HG03039 (cell line): ENCODE results near the gene TBPL2.
"Not testable (repeated sequence)": the region's sequence is repeated elsewhere in the genome, so short reads cannot be mapped to it uniquely, and the experiment has no call there.

Experiments
- ATAC-seq: cut with Tn5 transposase; IDR thresholded peaks from one replicate; pipeline ENCODE4 v1.9.1; 2021; ENCODE audit warnings: mild to moderate bottlenecking, moderate library complexity; ENCODE audit not compliant: unreplicated experiment

The TBPL2 gene

DNA sequence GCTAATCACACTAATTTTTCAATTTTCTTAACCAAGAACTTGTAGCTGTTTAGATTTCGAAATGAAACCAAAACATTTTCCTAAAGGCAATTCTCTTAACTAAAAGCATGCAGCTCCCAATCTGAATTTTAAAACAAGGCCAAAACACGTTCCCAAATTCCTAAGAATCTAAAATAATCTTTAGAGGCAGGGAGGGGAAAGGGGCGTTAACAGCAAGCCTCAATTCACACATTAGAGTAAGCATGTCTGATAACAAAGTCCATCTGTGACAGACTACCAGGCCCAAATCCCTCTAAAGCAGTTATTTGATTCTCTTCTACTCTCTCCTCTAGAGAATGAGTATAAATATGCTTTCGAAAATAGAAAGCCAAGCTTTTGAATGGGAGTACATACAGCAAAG, 29.5 kb downstream of the TBPL2 start:
- ATAC-seq: no peak

DNA sequence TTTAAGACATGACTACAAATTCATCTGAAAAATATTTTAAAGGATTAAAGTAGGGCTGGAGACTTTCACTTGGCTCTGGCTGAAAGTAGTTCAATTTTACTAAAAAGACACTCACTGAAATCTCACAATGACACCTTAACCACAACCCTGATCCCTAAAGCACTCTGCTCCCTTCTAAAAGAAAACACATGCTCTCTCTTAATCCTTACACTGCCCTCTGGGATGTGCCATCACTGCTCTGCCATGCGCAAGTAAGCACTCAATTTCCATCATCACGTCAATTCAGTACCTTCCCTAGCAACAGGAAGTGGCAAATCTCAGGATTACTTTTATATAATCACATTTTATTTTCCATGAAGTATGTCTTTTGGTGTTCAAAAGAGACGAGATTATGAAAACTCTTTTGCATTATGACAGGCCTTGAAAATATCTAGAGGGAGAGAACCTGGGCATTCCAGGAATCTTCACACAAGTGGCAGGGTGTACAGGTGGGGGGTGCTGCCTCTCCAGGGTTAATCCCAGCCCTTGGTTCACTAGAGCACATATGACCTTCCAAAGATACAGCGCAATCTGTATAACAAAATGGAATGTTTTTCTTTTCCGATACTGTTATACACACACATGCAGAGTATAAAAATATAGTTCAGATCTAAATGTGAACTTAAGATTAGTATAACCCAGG, 36.1 kb downstream of the TBPL2 start:
- no peak for ATAC-seq

DNA sequence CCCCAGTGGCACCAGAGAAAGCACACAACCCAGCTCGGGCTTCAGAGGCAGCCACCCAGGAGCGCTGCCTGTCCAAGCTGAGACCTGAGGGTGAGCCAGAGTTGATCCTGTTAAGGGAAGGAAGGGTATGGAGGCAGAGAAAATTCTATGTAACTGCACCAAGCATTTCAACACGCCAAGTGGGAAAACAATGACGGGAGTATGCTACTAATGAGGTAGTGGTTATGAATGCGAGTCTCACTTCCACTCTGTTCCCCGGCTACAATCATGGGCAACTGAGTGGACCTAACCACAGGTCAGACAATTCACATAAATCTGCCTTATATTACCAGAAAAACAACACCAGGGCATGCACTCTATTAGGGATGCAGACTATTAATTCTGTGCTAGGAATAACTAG, 38.7 kb downstream of the TBPL2 start:
- no peak for ATAC-seq

DNA sequence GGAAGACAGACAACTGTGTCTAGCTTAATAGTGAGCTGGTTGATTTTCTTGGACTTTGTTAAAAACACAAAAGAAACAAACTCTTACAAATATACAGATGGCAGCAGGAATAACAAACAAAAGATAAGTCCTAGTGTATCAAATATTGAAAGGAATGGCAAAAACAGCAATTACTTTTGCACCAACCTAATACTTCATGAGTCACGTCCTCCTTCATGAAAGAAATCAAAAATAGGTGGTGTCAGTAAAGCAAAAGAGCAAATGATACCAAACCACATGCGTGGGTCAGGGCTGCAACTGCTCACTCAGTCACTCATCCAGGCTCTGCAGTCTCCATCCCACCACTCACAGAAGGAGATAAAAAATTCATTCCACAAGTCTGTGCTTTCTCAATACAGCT, 40.6 kb downstream of the TBPL2 start:
- ATAC-seq: no peak

DNA sequence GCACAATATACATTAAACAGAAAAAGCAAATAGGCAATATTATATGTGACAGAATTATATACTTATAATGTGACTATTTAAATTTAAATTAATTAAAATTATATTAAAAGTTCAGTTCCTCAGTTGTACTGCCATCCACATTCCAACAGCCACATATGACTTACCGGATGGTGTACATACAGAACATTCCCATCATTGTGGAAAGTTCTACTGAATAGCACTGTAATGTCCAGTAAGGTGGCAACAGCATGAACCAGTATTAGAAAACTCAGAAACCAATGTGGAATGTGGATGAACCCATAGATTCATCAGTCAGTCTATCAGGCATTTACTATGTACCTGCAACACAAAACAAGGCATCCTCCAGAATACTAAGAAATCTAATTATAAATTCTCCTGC, 41.2 kb downstream of the TBPL2 start:
- no peak for ATAC-seq

DNA sequence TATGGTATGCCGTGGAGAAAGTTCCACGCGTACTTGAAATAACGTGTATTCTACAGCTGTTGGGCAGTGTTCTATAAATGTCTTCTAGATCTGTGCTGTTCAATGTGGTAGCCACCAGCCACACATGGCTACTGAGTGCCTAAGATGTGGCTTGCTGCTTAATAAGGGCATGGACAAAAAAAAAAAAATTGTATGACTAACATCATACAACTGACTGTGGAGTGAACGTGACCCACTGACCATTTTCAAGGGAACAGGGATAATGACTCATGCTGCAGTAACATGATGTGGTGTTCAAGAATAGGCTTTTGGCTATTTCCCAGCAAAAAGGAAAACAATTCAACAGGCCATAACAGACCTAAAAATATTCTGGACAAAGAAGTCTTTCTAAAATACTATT, 41.7 kb downstream of the TBPL2 start:
- ATAC-seq: no peak

DNA sequence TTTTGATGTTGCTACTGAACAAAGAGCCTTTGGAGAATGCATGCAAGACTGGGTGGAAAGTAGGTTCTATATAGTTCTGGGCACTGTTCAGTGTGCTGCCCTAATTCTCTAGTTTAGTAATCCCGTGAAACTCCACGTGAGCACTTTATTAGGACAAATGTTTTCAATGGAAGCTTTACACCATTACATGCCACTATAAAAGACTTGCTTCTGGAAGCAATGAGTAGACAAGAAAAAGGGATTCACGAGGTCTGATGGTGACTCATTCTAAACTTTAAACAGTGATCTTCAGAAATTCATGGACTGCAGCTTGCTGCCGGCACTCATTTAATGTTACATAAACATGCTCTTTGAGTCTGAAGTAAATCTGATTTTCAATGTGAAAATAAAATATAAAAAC, 51.1 kb downstream of the TBPL2 start:
- ATAC-seq: no peak

DNA sequence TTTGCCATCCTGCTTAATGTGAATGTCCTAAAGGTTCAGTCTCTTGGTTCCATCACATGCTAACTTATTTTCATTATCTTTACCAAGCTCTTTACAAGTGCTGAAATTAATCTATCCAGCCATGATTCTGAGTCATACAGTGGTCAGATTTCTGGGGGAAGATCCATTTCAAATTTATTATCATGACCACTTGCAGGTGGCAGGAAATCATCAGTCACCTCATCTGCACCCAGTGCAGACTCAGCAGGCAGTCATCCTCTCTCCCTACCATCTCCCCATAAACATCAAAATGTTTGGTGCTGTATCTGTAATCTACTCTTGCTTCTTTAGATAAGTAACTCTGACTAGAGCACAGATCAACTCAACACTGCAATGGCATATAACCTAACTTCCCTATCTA, 52.3 kb downstream of the TBPL2 start:
- ATAC-seq: no peak

DNA sequence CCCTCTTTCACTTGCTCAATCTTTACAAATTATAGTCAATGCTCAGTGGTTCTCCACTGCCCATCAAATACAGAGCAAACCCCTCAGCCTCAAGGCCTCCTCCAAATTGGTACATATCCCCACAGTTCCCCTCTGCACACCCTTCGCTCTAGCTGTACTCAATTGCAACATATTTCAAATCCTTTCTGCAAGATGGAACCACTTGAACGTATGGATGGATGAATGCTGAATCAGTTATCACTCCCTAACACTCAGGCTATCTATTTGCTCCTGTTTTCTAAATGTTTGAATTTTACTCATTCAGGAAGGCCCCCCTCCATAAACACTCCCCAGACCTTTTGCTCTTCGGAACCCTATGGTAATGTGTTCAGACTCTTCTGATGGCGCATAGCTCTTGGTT, 53.3 kb downstream of the TBPL2 start:
- ATAC-seq: no peak

DNA sequence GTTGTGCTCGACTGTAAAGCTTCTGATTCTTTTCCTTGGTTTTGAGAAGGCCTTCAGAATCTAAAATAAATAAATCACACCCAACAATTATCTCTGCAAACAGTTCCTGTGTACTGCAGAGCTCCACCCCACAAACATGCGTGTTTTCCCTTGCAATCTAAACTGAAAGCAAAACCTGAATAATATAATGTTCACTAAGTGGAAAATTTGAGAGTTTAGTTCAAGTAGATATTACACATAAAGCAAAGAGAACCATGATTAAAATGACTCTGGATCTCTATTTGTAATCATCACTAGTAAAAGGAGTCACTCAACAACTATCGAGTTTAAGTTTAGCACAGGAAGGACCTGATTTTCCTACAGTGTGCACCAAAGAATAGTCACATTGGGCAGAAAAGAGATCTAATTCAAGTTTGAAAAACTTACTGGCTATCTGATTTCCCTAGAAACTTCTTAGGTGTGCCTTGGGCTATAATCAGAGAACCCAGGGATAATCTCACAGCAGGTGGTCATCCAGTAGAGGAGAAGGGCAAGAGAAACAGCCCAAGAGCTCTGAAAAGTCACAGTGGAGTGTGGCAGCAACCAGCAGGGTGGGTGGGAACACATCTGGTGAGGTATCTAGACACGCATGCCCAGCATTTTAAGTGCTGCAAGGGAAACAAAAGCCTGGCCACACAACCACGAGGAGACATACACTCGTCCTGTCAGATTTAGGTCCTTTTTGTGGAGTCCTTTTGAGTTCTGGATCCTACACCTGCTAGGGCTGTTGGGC, 54.2 kb downstream of the TBPL2 start:
- ATAC-seq: no peak

DNA sequence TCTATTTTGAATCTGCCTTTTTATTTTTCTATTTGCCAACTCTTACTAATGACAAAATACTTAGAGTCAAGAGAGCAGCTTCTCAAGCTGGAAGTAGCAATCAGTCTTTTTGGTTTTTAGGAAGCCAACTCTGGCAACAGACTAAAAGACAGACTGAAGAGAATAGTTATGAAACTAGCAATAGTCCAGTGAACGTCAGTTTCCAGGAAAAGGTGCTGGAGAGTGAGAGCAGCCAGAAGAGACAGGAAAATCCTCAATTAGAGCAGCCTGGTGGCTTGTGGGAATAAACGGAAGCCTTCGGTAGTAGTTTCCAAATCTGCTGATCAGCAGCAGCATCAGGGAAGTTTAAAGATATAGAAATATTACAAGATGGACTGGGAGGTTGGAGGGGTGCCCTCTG, 55.9 kb downstream of the TBPL2 start:
- no peak for ATAC-seq

DNA sequence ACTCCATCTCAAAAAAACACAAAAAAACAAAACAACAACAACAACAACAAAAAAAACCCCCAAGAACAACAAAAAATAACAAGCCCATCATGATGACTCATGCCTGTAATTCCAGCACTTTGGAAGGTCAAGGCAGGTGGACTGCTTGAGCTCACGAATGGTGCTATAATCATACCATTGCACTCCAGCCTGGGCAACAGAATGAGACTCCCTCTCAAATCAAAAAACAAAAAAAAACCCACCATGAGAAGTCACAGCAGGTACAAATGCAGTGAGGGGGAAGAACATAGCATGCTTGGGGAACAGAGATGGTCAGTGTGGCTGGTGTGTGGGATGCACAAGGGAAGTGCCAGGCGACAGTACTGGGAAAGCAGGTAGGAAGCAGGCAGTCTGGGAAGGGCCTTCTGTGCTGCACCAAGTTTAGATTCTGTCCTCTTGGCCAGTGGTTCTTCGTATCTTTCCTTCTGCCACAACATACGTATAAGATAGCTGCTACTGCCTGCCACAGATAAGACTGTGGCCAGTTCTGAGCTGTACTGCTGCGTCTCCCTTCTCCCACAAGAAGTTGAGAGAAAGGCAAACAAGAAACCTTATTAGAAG, 56.8 kb downstream of the TBPL2 start:
- ATAC-seq: no peak

DNA sequence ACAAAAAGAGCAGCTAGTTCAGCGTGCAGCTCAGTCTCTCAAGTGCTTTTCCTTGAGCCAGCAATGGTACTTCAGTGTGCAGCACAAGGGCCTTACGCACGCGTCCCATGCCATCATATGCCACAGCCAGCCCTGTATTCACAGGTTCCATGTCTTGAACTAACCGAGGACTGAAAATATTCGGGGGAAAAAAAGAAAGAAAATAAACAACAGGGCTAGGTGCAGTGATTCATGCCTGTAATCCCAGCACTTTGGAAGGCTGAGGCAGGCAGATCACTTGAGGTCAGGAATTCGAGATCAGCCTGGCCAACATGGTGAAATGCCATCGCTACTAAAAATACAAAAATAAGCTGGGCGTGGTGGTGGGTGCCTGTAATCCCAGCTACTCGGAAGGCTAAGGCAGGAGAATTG, 57.4 kb downstream of the TBPL2 start:
- ATAC-seq: not testable (repeated sequence)

DNA sequence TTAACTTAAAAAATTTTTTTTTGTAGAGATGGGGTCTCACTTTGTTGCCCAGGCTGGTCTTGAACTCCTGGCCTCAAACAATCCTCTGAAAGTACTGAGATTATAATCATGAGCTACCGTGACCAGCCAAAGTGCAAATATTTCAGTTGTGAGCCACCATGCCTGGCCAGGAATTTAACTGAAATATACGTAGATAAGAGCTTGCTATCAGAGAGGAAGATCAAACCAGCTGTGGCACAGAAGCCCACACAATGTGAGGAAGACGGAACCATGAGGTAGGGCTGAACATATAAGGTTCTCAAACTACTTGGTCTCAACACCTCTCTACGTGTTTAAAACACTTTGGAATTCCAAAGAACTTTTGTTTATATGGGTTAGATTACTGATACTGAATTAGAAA, 57.9 kb downstream of the TBPL2 start:
- ATAC-seq: no peak

DNA sequence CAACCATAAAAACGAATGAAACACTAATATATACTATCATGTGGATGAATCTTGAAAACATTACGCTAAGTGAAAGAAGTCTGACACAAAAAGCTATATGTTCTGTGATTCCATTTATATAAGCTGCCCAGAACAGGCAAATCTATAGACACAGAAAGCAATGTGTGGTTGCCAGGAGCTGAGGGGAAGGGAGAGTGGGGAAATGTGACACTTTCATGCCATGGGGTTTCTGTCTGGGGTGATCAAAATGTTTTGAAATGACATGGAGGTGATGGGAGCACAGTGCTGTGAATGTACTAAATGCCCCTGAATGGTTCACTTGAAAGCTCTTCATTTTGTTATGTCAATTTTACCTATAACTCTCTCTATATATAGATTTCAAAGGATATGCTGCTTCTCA, 58.9 kb downstream of the TBPL2 start:
- no peak for ATAC-seq

DNA sequence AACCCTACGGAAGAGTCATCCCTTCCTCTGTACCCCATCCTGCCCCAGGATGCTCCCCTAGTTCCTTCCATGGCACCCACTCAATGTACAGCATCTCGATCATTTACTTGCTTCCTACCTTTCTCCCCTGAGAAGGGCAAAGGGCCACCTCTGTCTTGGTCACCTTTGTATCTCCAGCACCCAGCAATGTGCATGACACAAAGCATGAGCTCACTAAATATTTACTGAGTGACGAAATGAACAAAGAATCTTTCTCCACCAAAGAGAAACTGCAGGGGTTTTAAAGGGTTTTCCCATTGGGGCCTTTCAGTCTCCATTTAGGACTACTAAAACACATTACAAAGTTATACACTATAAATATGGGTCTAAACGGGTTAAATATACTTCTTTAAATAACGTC, 59.4 kb downstream of the TBPL2 start:
- ATAC-seq: no peak

DNA sequence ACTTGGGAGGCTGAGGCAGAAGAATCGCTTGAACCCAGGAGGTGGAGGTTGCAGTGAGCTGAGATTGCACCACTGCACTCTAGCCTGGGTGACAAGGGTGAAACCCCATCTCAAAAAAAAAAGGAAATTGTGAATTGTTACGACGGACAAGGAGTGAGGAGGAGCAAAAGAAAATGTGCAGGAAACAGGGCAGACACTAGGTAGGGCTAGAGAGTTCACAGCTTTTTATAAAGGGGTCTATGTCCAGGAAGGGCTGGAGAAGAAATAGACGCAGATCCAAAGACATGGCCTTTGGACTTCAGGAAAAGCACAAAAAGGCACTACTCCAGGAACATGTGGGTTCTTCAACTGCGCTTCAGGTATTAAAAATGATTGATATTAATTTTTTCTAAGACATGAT, 63.2 kb downstream of the TBPL2 start:
- ATAC-seq: no peak

DNA sequence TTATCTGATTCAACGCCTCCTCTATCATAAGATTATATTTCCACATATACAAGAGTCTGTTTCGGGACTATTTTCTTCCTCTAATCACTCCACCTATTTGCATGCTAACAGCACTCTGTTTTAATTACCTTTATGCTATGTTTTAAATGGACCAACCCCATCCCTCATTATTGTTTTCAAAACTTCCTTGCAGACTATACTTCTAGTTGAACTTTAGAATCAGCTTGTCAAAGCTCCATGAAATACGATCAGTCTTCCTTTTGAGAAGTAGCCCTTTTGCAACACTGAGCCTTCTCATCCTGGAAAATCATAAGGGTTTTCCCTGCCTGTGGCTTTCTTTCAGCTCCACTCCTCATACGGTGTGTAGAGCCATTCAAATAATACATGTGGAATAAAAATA, 65.6 kb downstream of the TBPL2 start:
- no peak for ATAC-seq

DNA sequence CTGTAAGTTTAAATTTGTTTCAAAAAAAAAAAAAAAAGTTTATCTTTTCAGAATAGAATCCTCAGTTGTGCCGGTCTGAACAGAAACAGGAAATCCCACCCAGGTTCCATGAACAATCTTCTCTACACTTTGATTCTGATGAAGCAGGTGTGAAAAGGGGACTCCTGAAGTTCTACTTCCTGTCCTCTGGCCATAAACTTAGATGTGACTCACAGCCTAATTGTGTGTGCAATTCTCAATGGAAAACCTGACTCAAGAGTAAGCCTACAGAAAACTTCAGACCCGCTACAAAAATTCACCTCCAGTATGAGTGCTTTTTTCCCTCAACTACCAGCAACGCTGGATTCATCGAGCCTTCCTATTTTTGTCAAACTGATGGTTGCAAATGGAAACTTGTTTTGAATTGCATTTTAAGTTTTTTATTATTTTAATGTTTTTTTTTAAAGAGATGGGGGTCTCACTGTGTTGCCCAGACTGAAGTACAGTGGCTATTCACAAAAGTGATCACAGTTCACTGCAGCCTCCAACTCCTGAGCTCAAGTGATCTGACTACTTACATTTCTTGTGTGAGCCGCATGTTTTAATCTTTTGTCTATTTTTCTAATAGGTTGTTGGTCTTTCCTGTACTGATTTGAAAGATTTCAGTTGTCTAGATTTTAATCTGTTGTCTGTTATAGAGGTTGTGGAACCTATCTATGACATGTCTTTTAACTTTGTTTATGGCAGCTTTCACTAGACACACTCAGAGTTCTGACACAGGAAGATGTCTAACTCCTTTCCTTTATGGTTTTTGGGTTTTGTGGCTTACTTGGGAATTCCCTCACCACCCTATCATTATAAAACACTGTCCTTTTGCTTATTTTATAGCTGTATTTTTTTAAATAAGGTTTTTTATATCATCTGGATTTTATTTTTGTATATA, 66.4 kb downstream of the TBPL2 start:
- ATAC-seq: no peak

DNA sequence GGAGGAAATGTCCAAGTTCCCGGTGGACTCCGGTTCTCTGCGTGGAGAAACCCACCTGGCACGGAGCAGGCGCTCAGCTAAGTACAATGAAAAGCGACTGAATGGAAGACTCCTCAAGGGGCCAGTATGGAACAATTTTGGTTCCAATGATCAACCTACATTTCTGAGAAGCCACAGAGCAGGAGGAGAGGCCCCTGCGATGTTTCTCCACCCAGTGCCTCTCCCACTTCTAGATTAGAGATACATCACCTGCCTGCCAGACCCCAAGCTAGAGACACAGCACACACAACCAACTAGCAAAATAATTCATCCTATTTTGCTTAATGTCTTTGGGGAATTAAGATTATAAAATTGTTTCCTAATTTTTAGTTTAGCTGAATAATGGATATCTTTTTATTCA, 67.6 kb downstream of the TBPL2 start:
- ATAC-seq: no peak

DNA sequence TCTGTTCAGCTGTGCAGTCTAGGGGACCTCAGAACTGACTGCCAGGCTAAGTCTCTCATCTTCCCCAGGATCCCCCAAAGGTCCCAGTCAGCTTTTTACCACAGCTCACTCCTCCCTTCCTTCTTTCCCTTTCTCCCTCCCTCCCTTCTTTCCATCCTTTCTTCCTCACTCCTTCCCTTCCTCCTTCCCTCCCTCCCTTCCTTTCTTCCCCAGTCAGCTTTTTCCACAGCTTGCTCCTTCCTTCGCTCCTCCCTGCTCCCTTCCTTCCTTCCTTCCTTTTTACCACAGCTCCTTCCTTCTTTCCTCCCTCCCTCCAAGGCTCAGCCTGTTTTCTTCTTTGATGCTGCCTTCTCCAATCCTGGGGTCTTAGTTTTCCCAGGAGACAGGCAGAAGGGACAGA, 68.0 kb downstream of the TBPL2 start:
- ATAC-seq: no peak
